Heart left ventricle (tissue), 16 donors: ENCODE data around the gene SAP30. TPM values are rescaled to one million over a fixed set of nuclear protein-coding genes. Genes with fewer than 3 reads are reported as not detected.

Experiments
- ATAC-seq, 4 donors: fragments of 200-7000 bp; cut with Tn5 transposase; one replicate each; pipeline ENCODE4 v1.9.1; 2020 to 2022; ENCODE audit warnings: moderate library complexity in 4 of 4, mild to moderate bottlenecking in 3 of 4, moderate number of reproducible peaks in 1 of 4
- DNase-seq, 5 donors: peaks; one replicate each; pipeline ENCODE4 v3.0.0-alpha.2; 2020
- H3K27ac ChIP-seq, 12 donors: fragments of 200-600 bp; sonication (generic) in 4 of 12; one replicate each; pipeline versions ENCODE4 v1.5.0 to v1.8.0; 2016 to 2022; ENCODE audit warnings: mild to moderate bottlenecking in 2 of 12
- H3K27me3 ChIP-seq, 9 donors: fragments of 200-600 bp; sonication (generic) in 2 of 9; one replicate each; pipeline versions ENCODE4 v1.5.1 to v1.8.0; 2016 to 2022; ENCODE audit warnings: mild to moderate bottlenecking in 3 of 9
- H3K36me3 ChIP-seq, 9 donors: fragments of 200-600 bp; sonication (generic) in 2 of 9; one replicate each; pipeline versions ENCODE4 v1.5.0 to v1.8.0; 2018 to 2022; ENCODE audit warnings: mild to moderate bottlenecking in 2 of 9
- H3K4me1 ChIP-seq, 12 donors: fragments of 200-600 bp; sonication (generic) in 4 of 12; one replicate each; pipeline versions ENCODE4 v1.5.0 to v1.8.0; 2016 to 2022; ENCODE audit warnings: mild to moderate bottlenecking in 3 of 12
- H3K4me3 ChIP-seq, 12 donors: fragments of 200-600 bp; sonication (generic) in 4 of 12; one replicate each; pipeline versions ENCODE4 v1.5.0 to v1.8.0; 2017 to 2022; ENCODE audit warnings: mild to moderate bottlenecking in 9 of 12, moderate library complexity in 4 of 12
- H3K9me3 ChIP-seq, 12 donors: fragments of 200-600 bp; sonication (generic) in 4 of 12; one replicate each; pipeline versions ENCODE4 v1.5.0 to v1.8.0; 2016 to 2022; ENCODE audit warnings: mild to moderate bottlenecking in 1 of 12
- POLR2A ChIP-seq, 2 donors: fragments of 450-650 bp; IDR thresholded peaks; one replicate each; pipeline ENCODE4 v1.6.1; 2017; ENCODE audit warnings: antibody characterized with exemption in 2 of 2, mild to moderate bottlenecking in 2 of 2, moderate library complexity in 2 of 2
- WGBS, 4 donors: extraction: QIAGEN DNeasy Blood & Tissue Kit in 2 of 4; methylation state at CpG; one replicate each; pipeline versions ENCODE4 v1.1.5 to v1.1.7; 2013 to 2018; 5-methylcytosine and 5-hydroxymethylcytosine counted together
- intact Hi-C, 10 donors: fragments of 100-400 bp; cut with DNase I; formaldehyde crosslinking; loops; one replicate each; pipeline versions ENCODE4 v1.11.1 to v1.14.2; 2022
- polyA plus RNA-seq, 2 donors: library from polyadenylated mRNA; stranded (reverse); fragments of 200-250 nt; gene quantifications; one replicate each; pipeline ENCODE4 v1.2.3, GENCODE V29; 2013
- total RNA-seq, 9 donors: library from RNA; depleted of rRNA in 2 of 9; stranded (reverse); fragments of >200 nt in 2 of 9; fragmentation: NEBNext Ultra II Directional in 3 of 9; extraction: Animal tissue kit (Norgen Biotek cat#: 25700) in 3 of 9; gene quantifications; one replicate each; pipeline versions ENCODE4 v1.1.0 to v1.2.4, GENCODE V29; 2016 to 2023
- TF ChIP-seq, protein P1 (sequence below), 12 donors: fragments of 200-600 bp; sonication (generic) in 4 of 12; IDR thresholded peaks; one replicate each; pipeline versions ENCODE4 v1.5.0 to v1.8.0; 2018 to 2022; ENCODE audit warnings: antibody characterized with exemption in 12 of 12, mild to moderate bottlenecking in 5 of 12
- donor health status: ischemic (EF 13 %, LVEDD 7.1; RV severe dilation, severe dysfunction).
- donor health status: healthy with polysubstance abuse.
- donor health status: DM: no; HTN: yes; CAD: no.
- donor health status: DM: no; HTN: no; CAD: no.
- donor health status: ischemic (EF 25% LVEDD 6.9; RV normal size, moderate dysfunction).
- donor health status: ischemic (EF 25% LVEDD 5.7; RV mildly dilated, moderate dysfunction).
- donor health status: healthy.
- donor health status: DM: yes; HTN: yes; CAD: no.
- donor health status: ischemic (EF 35%, LVEDD 5.7; RV mildly dilated, moderate dysfunction).
- donor health status: nonischemic (EF 11% LVEDD 7.7; RV severe dilation, severe dysfunction).
- donor health status: DM: yes; HTN: yes; CAD: no.
- donor health status: PGD.
- donor health status: ischemic (EF 29% LVEDD 5.4; RV normal size, mild dysfunction).
- donor health status: nonischemic (EF 23%, LVEDD 6.1; RV moderate dilation, normal function).

Gene SAP30
- total and polyA plus RNA-seq, 11 donors = 9.8 to 29.1 (median 15.1) TPM

DNA sequence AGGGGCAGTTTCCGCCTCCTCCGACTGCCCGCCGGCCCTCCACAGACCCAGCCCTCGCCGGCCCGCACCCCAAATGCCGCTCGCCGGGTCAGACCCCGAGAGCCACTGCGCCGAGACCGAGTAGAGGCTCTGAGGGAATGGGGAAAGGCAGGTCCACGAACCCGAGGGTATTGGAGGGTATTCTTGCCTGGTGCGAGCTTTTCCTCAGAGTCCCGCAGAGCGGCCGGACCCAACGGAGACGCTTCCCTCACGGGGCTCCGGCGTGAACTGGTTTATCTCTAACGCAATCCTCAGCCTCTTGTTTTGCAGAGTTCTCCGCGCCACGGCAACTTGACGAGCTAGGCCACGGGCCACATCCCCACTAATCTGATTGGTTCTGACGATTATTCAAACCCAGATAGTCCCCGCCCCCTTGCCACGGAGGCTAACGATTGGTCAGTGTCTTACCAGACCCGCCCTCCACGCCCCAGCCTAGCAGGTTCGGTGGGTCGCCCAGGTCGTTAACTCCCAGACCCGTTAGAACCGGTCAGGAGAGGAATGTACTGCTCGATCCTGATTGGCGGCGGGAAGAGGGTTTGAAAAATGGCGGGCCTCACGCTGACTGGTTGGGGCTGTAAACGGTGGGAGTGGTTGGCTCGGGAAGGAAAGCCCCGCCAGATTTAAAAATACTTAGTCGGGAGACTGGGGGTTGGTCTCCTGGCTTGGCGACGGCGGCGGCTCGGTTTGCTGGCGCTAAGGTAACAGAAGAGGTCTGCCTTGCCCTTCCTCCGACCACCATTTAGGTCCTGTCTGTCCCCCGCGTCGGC lies 36.5 kb upstream of the SAP30 start, which contains the start of gene HMGB2:
Gene HMGB2, minus strand, starts transcription at position 274 of the 806 bp plus-strand sequence. CDS start 709 bp downstream, outside the sequence.
- Histone ChIP-seq H3K27me3 (no peaks in the 10 kb centered on the region), H3K36me3 (peaks cover 0 to 38% (median 35%) of the 10 kb centered on the region in 9 donors), H3K9me3 (no peaks in the 10 kb centered on the region), H3K27ac (peak within 1 kb of the TSS; percentile 97 to 100 (median 98)), H3K4me1 (peaks cover 0 to 45% (median 19%) of the 10 kb centered on the region in 12 donors), H3K4me3 (peak within 1 kb of the TSS; percentile 65 to 98 (median 92))
- WGBS, 4 donors = 0 to 1% (median 0%) methylated on average over 45 to 61 of the region's 61 CpGs
- DNase-seq (peak; percentile 100), ATAC-seq (peak; percentile 98 to 100 (median 99))
- TF ChIP-seq, protein P1, sequence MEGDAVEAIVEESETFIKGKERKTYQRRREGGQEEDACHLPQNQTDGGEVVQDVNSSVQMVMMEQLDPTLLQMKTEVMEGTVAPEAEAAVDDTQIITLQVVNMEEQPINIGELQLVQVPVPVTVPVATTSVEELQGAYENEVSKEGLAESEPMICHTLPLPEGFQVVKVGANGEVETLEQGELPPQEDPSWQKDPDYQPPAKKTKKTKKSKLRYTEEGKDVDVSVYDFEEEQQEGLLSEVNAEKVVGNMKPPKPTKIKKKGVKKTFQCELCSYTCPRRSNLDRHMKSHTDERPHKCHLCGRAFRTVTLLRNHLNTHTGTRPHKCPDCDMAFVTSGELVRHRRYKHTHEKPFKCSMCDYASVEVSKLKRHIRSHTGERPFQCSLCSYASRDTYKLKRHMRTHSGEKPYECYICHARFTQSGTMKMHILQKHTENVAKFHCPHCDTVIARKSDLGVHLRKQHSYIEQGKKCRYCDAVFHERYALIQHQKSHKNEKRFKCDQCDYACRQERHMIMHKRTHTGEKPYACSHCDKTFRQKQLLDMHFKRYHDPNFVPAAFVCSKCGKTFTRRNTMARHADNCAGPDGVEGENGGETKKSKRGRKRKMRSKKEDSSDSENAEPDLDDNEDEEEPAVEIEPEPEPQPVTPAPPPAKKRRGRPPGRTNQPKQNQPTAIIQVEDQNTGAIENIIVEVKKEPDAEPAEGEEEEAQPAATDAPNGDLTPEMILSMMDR (IDR thresholded peaks at IDR 0.05) = no peak
- peak; percentile 90 to 98 for TF ChIP-seq POLR2A (IDR thresholded peaks at IDR 0.05)
- intact Hi-C loops = loop anchor here (1.0 to 5.0 kb wide), 5 partner anchors 33 to 38 kb away; partner anchors contain the start of gene SAP30 (in 8 of the 10)

DNA sequence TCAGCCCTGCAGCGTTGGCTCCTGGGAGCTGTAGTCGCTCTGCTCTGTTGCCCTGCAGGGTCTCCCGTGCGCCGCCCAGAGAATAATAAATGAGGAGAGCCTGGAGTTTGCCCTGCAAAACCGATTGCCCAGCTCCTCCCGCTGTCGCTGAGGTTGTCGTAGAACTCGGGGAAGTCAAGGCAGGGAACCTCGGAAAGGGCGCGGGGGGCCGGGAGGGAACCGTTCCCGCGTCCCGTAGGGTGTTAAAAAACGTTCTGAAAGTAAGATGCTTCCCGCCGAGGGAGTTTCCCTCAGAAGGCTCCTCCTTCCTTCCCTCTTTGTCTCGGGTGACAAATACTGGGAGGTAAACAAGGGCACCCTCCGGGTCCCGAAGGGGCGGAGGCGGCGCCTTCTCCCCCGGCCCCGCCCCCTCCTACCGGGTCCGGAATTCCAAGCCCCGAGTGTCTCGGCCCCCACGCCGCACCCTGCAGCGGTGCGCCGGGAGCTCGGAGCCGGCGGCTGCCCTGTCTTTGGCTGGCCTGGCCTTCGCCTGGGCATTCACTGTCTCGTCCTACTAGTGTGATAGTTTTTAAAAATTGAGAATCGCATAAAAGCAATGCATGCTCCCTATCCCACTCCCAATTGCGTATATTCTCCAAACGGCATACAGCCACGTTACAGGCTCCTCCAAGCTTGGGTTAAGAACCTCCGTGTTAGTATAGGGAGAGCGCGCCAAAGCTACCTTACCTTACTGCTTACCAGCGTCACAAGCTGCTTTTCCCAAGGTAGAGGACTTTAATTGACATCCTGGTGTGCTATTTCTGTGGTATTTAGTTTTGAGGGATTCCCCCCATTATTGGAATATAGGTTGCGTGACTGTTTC lies 35.6 kb upstream of the SAP30 start:
- 2 to 4% (median 3%) methylated on average over 36 to 52 of the region's 52 CpGs for WGBS, 4 donors

DNA sequence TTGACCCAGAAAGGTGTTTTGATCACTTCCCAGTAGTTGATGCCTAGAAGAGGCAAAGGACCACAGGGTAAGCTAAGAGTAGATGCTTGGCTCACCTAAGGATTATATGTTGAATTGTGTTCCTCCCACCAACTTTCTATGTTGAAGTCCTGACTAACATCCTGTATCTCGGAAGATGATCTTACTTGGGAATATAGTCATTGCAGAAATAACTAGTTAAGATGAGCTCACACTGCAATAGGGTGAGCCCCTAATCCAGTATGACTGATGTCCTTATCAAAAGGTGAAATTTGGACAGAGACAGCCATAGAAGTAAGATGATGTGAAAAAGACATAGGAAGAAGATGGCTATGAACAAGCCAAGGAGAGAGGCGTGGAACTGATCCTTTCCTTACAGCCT lies 33.3 kb upstream of the SAP30 start:
- H3K36me3 ChIP-seq = peaks cover 0 to 7% (median 4%) of the 10 kb centered on the region in 9 donors
- TF ChIP-seq, protein P1 (IDR thresholded peaks at IDR 0.05) = no peak
- TF ChIP-seq POLR2A (IDR thresholded peaks at IDR 0.05) = no peak
- no peaks in the 10 kb centered on the region for H3K27me3 ChIP-seq
- H3K27ac ChIP-seq = no peak overlapping the region
- DNase-seq = no peak
- peaks cover 0 to 19% (median 7%) of the 10 kb centered on the region in 12 donors for H3K4me1 ChIP-seq
- no peak for ATAC-seq
- no peaks in the 10 kb centered on the region for H3K9me3 ChIP-seq
- WGBS, 4 donors = 96 to 100% (median 99%) methylated on average over 2 of the region's 2 CpGs
- no peak overlapping the region for H3K4me3 ChIP-seq
- intact Hi-C loops = no loop called here

More for the DNA sequence above, 35.6 kb upstream of the SAP30 start:
- Histone ChIP-seq H3K4me3 (peak overlapping the region; percentile 65 to 98 (median 87)), H3K36me3 (peaks cover 0 to 30% (median 27%) of the 10 kb centered on the region in 9 donors), H3K9me3 (no peaks in the 10 kb centered on the region), H3K27me3 (no peaks in the 10 kb centered on the region), H3K27ac (peak overlapping the region; percentile 24 to 100 (median 78)), H3K4me1 (peaks cover 0 to 42% (median 19%) of the 10 kb centered on the region in 12 donors)
- ATAC-seq (peak; percentile 44 to 64 (median 62)), DNase-seq (peak; percentile 59 to 82 (median 70))
- intact Hi-C loops = loop anchor here (1.0 to 5.0 kb wide), 5 partner anchors 32 to 37 kb away; partner anchors contain the start of gene SAP30 (in 8 of the 10)
- TF ChIP-seq, protein P1 (IDR thresholded peaks at IDR 0.05) = no peak
- TF ChIP-seq POLR2A (IDR thresholded peaks at IDR 0.05) = no peak
